HEK293 (cell line): ENCODE measurements around the gene MNT.

ENCODE experiments used
- CTCF ChIA-PET: fragments of 350-600 bp; formaldehyde crosslinking; extraction: SDS; loops from one replicate; lab custom pipeline; 2021; ENCODE audit warnings: antibody characterized with exemption; lab: Yijun Ruan, JAX
- POLR2A ChIA-PET: fragments of 300-600 bp; formaldehyde crosslinking; extraction: SDS; loops from one replicate; lab custom pipeline; 2020; ENCODE audit warnings: antibody characterized with exemption, inconsistent platforms; lab: Yijun Ruan, JAX
- H3K27ac ChIP-seq: fragments of 200-500 bp; sonication (Bioruptor generic); 2 replicates; pipeline ENCODE4 v1.5.1; 2014; ENCODE audit warnings: low read depth, low read length, control low read depth, inconsistent platforms; ENCODE audit errors: extremely low read depth
- H3K36me3 ChIP-seq, 2 experiments: fragments of 200-500 bp in 1 of 2; sonication (Bioruptor generic) in 1 of 2; 1 replicate in 1 of 2; 2 replicates in 1 of 2; pipeline ENCODE4 v1.5.1; 2014 to 2017; ENCODE audit warnings: inconsistent platforms in 2 of 2, low read length in 2 of 2; ENCODE audit not compliant: control insufficient read depth in 2 of 2, insufficient read depth in 1 of 2
- H3K4me1 ChIP-seq: fragments of 200-500 bp; sonication (Bioruptor generic); 2 replicates; pipeline ENCODE4 v1.5.1; 2014; ENCODE audit warnings: mild to moderate bottlenecking, low read length, inconsistent platforms; ENCODE audit not compliant: control insufficient read depth, insufficient read depth
- H3K4me3 ChIP-seq: 2 replicates; pipeline ENCODE4 v1.5.1; 2011; ENCODE audit warnings: low read depth, mild to moderate bottlenecking, control low read depth, low read length, moderate library complexity
- H3K9me3 ChIP-seq: fragments of 200-500 bp; sonication (Bioruptor generic); 2 replicates; pipeline ENCODE4 v1.5.1; 2014; ENCODE audit warnings: low read depth, low read length, inconsistent platforms; ENCODE audit not compliant: control insufficient read depth, insufficient read depth
- CTCF ChIP-seq: fragments of 450-650 bp; formaldehyde crosslinking; IDR thresholded peaks from 2 replicates; pipeline ENCODE4 v1.5.1; 2016; ENCODE audit warnings: missing biosample characterization, missing genetic modification characterization
- IKZF3 ChIP-seq: fragments of 450-650 bp; IDR thresholded peaks from 2 replicates; pipeline ENCODE4 v1.5.0; 2018; ENCODE audit warnings: missing biosample characterization, mild to moderate bottlenecking, missing genetic modification characterization, moderate library complexity
- KLF10 ChIP-seq: fragments of 450-650 bp; IDR thresholded peaks from 2 replicates; pipeline ENCODE4 v1.5.1; 2018; ENCODE audit warnings: missing biosample characterization, mild to moderate bottlenecking, missing genetic modification characterization
- KLF8 ChIP-seq: fragments of 450-650 bp; formaldehyde crosslinking; IDR thresholded peaks from 2 replicates; pipeline ENCODE4 v1.5.1; 2016; ENCODE audit warnings: missing biosample characterization, missing genetic modification characterization
- ZEB2 ChIP-seq: fragments of 450-650 bp; formaldehyde crosslinking; IDR thresholded peaks from 2 replicates; pipeline ENCODE4 v1.5.1; 2016; ENCODE audit warnings: missing biosample characterization, missing genetic modification characterization
- ZFHX2 ChIP-seq: fragments of 450-650 bp; formaldehyde crosslinking; conservative IDR thresholded peaks from 2 replicates; pipeline ENCODE4 v1.5.1; 2016; ENCODE audit warnings: missing biosample characterization, missing genetic modification characterization
- ZFP41 ChIP-seq: fragments of 450-650 bp; formaldehyde crosslinking; IDR thresholded peaks from 2 replicates; pipeline ENCODE4 v1.5.1; 2016; ENCODE audit warnings: missing biosample characterization, missing genetic modification characterization, borderline replicate concordance
- ZNF366 ChIP-seq: fragments of 450-650 bp; formaldehyde crosslinking; conservative IDR thresholded peaks from 2 replicates; pipeline ENCODE4 v1.5.1; 2016; ENCODE audit warnings: missing biosample characterization, missing genetic modification characterization
- ZNF37A ChIP-seq: fragments of 450-650 bp; IDR thresholded peaks from 2 replicates; pipeline ENCODE4 v1.5.1; 2018; ENCODE audit warnings: missing biosample characterization, missing genetic modification characterization
- ZNF626 ChIP-seq: fragments of 450-650 bp; sonication (Bioruptor Pico); formaldehyde crosslinking; IDR thresholded peaks from 2 replicates; pipeline ENCODE4 v1.5.1; 2018; ENCODE audit warnings: missing biosample characterization, missing genetic modification characterization, inconsistent platforms
- ZNF629 ChIP-seq: fragments of 450-650 bp; formaldehyde crosslinking; IDR thresholded peaks from 2 replicates; pipeline ENCODE4 v1.5.1; 2017; ENCODE audit warnings: missing biosample characterization, missing genetic modification characterization
- ZNF654 ChIP-seq: fragments of 450-650 bp; formaldehyde crosslinking; IDR thresholded peaks from 2 replicates; pipeline ENCODE4 v1.5.1; 2016; ENCODE audit warnings: low read depth, missing biosample characterization, missing genetic modification characterization
- ZSCAN5A ChIP-seq: fragments of 450-650 bp; formaldehyde crosslinking; IDR thresholded peaks from 2 replicates; pipeline ENCODE4 v1.5.1; 2016; ENCODE audit warnings: missing biosample characterization, missing genetic modification characterization
- TF ChIP-seq, protein P1 (sequence below): fragments of 450-650 bp; formaldehyde crosslinking; IDR thresholded peaks from 2 replicates; pipeline ENCODE4 v1.5.1; 2016; ENCODE audit warnings: missing biosample characterization, missing genetic modification characterization

MNT gene

DNA sequence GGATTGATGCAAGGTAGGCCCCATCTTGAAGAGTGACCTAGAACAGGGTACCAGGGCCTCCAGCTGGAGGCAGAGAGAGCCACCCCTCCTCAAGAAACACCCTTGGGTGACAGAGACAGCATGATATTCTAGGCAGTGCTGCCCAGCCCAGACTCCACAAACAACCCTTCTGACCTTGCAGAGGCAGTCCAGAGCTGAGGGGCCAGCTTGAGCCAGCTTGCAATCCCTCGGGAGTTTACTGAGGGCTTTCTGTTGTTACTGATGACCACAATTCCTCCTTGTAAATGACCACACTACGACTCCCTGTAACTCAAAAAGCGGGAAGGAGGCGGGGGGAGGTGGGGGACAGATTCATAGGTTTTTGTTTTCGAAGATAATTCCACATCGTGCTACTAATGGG is 18.6 kb upstream of the MNT start (continued):
- TF ChIP-seq ZSCAN5A (tag by site-specific recombination): no peak
- TF ChIP-seq, all 188 proteins: peak for 0

GRCh38 chr17:2418572-2418971 is 17.7 kb upstream of the MNT start:
- no peak for TF ChIP-seq ZFHX2 (tag by site-specific recombination)
- no peak overlapping the region for H3K4me3 ChIP-seq
- POLR2A ChIA-PET: no interaction called here
- H3K27ac ChIP-seq: no peak overlapping the region
- no peaks in the 10 kb centered on the region for H3K4me1 ChIP-seq
- CTCF ChIA-PET: interaction anchor here (1.0 to 6.3 kb wide), 5 partner anchors 13 to 371 kb away, joined by 3 to 470 read pairs (median 4); no protein-coding TSS in a partner anchor
- H3K9me3 ChIP-seq: no peaks in the 10 kb centered on the region
- peaks cover 18 to 56% of the 10 kb centered on the region in 2 experiments; a peak in 2 of 3 replicates for H3K36me3 ChIP-seq

- CTCF ChIA-PET: interaction anchor here (0.6 to 6.3 kb wide), 57 partner anchors 11 to 761 kb away, joined by 3 to 470 read pairs (median 4); partner anchors contain the start of genes HIC1, METTL16 and TSR1
- TF ChIP-seq ZNF654 (tag by site-specific recombination) (peak; percentile 92), ZNF37A (tag by site-specific recombination) (0 out of 2 replicates have a peak, but pooled peaks have one; percentile 1), ZNF626 (no peak), ZNF366 (tag by site-specific recombination) (0 out of 2 replicates have a peak, but pooled peaks have one; percentile 23), IKZF3 (tag by site-specific recombination) (0 out of 2 replicates have a peak, but pooled peaks have one; percentile 13), ZFP41 (tag by site-specific recombination) (no peak), KLF8 (peak; percentile 33; the same call in 1 of the 2 replicates), CTCF (tag by site-specific recombination) (peak; percentile 65), KLF10 (tag by site-specific recombination) (peak; percentile 62; the same call in 1 of the 2 replicates), ZNF629 (0 out of 2 replicates have a peak, but pooled peaks have one; percentile 29), ZEB2 (0 out of 2 replicates have a peak, but pooled peaks have one; percentile 22)
- TF ChIP-seq, protein P1, sequence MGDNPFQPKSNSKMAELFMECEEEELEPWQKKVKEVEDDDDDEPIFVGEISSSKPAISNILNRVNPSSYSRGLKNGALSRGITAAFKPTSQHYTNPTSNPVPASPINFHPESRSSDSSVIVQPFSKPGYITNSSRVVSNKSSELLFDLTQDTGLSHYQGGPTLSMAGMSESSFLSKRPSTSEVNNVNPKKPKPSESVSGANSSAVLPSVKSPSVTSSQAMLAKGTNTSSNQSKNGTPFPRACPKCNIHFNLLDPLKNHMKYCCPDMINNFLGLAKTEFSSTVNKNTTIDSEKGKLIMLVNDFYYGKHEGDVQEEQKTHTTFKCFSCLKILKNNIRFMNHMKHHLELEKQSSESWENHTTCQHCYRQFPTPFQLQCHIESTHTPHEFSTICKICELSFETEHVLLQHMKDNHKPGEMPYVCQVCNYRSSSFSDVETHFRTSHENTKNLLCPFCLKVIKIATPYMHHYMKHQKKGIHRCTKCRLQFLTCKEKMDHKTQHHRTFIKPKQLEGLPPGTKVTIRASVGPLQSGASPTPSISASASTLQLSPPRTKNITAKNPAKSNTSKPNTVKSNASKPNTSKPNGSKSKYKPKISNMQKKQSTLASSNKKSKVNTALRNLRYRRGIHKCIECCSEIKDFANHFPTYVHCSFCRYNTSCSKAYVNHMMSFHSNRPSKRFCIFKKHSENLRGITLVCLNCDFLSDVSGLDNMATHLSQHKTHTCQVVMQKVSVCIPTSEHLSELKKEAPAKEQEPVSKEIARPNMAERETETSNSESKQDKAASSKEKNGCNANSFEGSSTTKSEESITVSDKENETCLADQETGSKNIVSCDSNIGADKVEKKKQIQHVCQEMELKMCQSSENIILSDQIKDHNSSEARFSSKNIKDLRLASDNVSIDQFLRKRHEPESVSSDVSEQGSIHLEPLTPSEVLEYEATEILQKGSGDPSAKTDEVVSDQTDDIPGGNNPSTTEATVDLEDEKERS (tag by site-specific recombination): no peak
- Histone ChIP-seq H3K9me3 (no peaks in the 10 kb centered on the region), H3K4me1 (no peaks in the 10 kb centered on the region), H3K4me3 (no peak overlapping the region), H3K36me3 (peaks cover 18 to 53% of the 10 kb centered on the region in 2 experiments; a peak in 2 of 3 replicates), H3K27ac (no peak overlapping the region)
- POLR2A ChIA-PET: interaction anchor here (1.0 to 3.1 kb wide), 8 partner anchors 15 to 177 kb away, joined by 4 to 42 read pairs (median 6); partner anchors contain the start of genes METTL16, PAFAH1B1, SGSM2 and SMG6
Measured at GRCh38 chr17:2416010-2416734, 15.3 kb upstream of the MNT start.
